Fibroblast of the aortic adventitia (primary cell): ENCODE results near the gene PEPD. TPM values are rescaled to one million over a fixed set of nuclear protein-coding genes. Genes with fewer than 3 reads are reported as not detected.
"Not testable (repeated sequence)": the region's sequence is repeated elsewhere in the genome, so short reads cannot be mapped to it uniquely, and the experiment has no call there.

Source experiments
- DNase-seq: peaks from one replicate; pipeline ENCODE4 v3.0.0-alpha.2; 2010; ENCODE audit warnings: low read depth
- H3K4me3 ChIP-seq: 2 replicates; pipeline ENCODE4 v1.5.1; 2011; ENCODE audit warnings: low read depth, mild to moderate bottlenecking, control low read depth, low read length, moderate library complexity
- total RNA-seq: library from RNA; depleted of rRNA; stranded (reverse); fragments of >200 nt; gene quantifications from 2 replicates; pipeline ENCODE4 v1.2.3, GENCODE V29; 2012; ENCODE audit warnings: low replicate concordance
- TF ChIP-seq, protein P1 (sequence below): IDR thresholded peaks from 2 replicates; pipeline ENCODE4 v1.5.1; 2011; ENCODE audit warnings: mild to moderate bottlenecking, low read length, control low read depth, inconsistent platforms; ENCODE audit not compliant: insufficient read depth

PEPD gene
- total RNA-seq: 65.0 and 260 TPM in 2 replicates

DNA sequence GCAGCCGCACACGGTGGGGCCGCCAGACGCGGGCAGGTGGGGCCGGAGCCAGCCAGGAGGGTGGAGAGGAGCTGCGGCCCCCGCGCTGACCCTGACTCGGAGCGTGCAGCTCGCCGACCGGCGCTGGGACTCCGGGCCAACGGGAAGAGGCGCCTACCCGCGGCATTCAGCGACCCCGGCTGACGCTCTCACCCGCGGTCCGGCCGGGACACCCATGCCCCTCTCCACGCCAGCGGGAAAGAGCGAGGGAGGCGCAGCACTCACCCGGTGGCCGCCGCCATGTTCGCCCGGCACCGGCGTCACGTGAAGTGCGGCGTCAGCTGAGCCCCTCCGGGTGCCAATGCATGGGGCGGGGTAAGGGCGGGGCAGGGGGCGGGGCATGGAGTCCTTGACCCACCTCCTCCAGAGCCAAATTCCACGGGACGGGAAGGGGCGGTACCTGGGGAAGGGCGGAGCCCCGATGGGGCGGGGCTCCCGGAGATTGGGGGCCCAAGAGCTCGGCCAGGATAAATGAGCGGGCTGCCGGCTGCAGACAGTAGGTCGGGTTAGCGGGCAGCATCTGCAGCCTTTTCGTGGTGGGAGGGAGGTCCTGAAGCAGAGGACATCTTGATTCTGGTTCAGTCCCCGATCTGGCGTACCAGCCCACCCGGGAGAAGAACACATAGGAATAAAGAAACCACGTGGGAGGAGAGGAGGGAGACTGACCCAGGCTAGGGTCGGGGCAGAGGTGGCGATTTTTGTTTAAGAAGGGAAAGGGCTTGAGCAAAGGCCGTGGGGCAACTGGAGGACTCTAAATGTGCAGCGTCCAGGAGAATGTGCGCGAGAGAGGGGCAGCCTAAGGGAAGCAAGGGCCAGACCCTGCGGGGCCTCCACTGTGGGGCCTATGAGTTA, at the start of gene PEPD:
PEPD (minus strand) TSS at position 312 of the 891 bp plus-strand sequence; CDS start at position 281, 31 bp downstream.
- peak within 1 kb of the TSS; percentile 92 for H3K4me3 ChIP-seq
- DNase-seq: peak; percentile 86
- TF ChIP-seq, protein P1, sequence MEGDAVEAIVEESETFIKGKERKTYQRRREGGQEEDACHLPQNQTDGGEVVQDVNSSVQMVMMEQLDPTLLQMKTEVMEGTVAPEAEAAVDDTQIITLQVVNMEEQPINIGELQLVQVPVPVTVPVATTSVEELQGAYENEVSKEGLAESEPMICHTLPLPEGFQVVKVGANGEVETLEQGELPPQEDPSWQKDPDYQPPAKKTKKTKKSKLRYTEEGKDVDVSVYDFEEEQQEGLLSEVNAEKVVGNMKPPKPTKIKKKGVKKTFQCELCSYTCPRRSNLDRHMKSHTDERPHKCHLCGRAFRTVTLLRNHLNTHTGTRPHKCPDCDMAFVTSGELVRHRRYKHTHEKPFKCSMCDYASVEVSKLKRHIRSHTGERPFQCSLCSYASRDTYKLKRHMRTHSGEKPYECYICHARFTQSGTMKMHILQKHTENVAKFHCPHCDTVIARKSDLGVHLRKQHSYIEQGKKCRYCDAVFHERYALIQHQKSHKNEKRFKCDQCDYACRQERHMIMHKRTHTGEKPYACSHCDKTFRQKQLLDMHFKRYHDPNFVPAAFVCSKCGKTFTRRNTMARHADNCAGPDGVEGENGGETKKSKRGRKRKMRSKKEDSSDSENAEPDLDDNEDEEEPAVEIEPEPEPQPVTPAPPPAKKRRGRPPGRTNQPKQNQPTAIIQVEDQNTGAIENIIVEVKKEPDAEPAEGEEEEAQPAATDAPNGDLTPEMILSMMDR: no peak

DNA sequence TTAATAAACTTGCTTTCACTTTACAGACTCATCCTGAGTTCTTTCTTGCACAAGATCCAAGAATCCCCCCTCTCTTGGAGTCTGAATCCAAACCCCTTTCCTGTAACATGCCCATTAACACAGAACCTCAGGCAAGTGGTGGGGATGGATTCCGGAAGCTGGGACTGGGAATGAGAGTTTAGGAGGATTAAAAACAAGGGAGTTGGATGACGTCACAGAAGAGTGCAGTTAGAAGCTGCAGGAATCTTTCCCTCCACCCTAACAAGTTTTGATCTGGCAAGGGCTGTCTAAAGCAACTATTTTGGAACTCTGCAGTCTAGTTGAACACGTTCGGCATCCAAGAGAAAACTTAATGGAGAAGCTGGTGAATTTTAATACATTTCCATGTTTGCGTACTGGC, 48.2 kb upstream of the PEPD start:
- TF ChIP-seq, protein P1: no peak
- peak; percentile 19 for DNase-seq
- no peak overlapping the region for H3K4me3 ChIP-seq

DNA sequence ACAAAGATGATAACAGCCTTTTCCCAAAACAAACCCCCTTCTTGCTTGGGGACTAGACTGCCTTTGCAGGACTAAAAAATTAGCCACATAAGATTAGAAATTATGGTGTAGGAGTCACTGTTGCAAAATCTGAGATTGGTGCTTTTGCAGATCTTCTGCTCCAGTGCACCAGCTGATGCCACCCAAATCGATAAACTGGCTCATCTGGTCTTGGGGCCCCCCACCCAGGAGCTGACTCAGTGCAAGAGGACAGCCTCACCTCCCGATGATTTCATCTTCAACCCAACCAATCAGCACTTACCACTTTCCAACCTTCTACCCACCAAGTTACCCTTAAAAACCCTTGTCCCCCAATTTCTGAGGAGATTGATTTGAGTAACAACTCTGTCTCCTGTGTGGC, 47.1 kb upstream of the PEPD start:
- TF ChIP-seq, protein P1: no peak
- DNase-seq: no peak
- no peak overlapping the region for H3K4me3 ChIP-seq

DNA sequence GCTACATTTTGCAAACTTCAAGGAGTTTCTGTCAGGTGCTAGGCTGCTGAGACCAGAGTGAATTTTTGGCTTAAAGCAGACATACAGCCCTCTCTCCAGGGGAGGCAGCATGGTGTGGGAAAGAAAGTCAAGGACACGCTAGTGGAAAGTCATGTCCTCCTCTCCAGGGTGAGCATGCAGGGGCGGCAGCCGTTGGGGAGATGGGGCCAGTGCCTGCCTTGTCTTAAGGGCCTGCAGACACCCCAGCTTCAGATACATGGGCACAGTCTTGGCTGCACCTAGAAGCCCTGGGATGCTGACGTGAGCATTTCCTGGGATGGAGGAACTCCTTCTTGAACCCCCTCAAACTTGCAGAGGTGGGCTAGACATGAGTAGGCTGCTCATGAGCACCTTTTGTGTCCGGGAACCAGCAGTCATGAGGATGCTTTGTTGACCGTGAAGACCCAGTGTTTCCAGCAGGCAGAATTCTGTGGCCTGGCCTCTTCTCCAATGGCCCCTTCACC, 43.3 kb upstream of the PEPD start:
- no peak overlapping the region for H3K4me3 ChIP-seq
- TF ChIP-seq, protein P1: no peak
- no peak for DNase-seq

DNA sequence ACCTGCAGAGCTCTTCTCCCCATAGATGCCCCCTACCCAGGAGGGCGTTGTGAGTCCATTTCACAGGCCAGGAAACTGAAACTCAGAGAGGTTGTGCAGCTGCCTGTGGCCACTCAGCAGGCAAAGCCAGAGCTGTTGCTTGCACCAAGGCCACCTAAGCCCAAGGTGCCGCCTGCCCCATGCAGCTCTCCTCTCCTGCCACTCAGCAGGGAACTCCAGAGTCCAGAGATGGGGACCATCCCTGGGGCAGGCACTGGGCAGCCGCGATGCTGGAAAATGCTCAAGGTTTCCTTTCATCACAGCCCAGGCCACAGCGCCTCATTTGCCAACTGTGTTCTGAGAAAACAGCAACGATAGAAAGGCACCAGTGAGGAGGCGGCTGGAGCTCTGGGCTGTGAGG, 41.0 kb upstream of the PEPD start:
- DNase-seq: no peak
- TF ChIP-seq, protein P1: no peak
- H3K4me3 ChIP-seq: no peak overlapping the region

DNA sequence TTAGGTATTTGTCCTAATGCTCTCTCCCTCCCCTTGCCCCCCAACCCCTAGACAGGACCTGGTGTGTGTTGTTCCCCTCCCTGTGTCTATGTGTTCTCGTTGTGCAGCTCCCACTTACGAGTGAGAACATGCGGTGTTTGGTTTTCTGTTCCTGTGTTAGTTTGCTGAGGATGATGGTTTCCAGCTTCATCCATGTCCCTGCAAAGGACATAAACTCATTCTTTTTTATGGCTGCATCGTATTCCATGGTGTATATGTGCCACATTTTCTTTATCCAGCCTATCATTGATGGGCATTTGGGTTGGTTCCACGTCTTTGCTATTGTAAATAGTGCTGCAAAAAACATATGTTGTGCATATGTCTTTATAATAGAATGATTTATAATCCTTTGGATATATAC, 40.1 kb upstream of the PEPD start:
- not testable (repeated sequence) for H3K4me3 ChIP-seq, DNase-seq

DNA sequence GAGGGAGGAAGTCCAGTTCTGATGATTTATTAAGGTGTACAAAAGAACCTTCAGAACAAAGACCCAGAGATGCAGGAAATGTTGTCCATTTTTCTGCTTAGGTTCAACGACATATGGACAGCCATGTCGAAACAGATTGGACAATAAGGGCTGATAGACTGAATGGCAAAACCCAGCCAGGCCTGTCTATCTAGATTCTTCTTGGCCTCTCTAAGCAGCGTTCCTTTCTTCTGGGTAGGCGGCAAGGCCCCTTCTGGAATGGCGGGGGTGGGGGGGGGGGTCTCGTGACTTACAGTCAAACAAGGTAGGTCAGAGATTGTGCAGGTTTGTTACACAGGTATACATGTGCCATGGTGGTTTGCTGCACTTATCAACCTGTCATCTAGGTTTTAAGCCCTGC, 39.7 kb upstream of the PEPD start:
- H3K4me3 ChIP-seq: no peak overlapping the region
- TF ChIP-seq, protein P1: no peak
- DNase-seq: no peak
